UCSD-AML1 (cell line): ENCODE results near the gene CPD.
"Not testable (repeated sequence)": the region's sequence is repeated elsewhere in the genome, so short reads cannot be mapped to it uniquely, and the experiment has no call there.

ENCODE experiments used
- DNase-seq: peaks from one replicate; lab custom pipeline; 2025; ENCODE audit not compliant: unreplicated experiment; lab: John Stamatoyannopoulos, UW

CPD gene

DNA sequence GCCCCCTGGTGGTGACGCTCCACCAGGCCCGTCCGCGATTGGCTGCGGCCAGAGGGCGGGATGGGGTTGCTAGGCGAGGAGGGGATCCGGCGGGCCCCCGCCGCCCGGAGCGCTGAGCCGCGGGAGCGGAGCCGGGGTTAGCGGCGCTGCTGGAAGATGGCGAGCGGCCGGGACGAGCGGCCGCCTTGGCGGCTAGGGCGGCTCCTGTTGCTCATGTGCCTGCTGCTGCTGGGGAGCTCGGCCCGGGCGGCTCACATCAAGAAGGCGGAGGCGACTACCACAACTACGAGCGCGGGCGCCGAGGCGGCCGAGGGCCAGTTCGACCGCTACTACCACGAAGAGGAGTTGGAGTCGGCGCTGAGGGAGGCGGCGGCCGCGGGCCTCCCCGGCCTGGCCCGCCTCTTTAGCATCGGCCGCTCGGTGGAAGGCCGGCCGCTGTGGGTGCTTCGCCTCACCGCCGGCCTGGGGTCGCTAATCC lies at the start of gene CPD:
TSS of gene CPD (plus strand) at position 103 of the 478 bp plus-strand sequence. CDS start at position 157, 54 bp downstream.
- DNase-seq: peak; percentile 94

GRCh38 chr17:30332057-30332542 lies 46.6 kb upstream of the CPD start:
- no peak for DNase-seq

DNA sequence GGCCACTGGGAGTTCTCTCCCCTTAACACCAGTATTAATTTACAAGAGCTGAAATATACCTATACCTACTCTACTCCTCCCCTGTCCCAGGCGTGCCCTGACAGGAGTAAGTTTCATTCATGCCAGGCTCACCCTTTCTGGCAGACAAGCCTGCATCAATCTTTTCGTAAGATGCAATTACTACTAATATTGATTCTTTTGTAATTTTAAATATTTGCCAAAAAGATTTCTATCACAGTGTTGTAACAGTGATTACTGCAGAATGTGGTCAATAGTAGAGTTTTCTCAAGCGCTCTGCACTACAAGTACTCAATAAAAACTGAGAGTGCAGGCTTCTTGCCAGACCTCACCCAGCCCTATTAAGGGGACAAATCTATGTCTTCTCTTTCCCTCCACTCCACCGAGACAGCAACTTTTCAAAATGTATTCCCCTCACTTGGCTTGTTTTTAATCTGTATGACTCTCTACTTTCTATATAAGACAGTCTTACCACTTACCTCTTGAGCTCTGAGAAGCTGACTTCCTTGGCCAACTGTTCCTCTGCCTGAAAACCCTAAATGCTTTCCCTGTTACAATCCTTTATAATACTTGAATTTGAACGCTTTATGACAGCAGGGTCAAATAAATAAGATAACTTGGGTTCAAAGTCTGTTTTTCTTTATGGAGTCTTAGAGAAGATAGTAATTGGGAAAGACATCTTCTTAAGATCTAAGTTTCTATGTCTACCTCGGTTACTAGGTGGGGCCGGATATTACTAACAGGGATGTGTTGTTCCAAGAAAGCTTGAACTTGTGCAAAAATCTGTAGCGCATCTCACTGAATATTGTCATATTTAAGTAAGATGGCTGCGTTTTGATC lies 45.0 kb upstream of the CPD start, which contains the start of gene TMIGD1:
TSS of gene TMIGD1 (minus strand) at position 555 of the 858 bp plus-strand sequence. CDS start 1,924 bp downstream, outside the sequence.
- DNase-seq: no peak

DNA sequence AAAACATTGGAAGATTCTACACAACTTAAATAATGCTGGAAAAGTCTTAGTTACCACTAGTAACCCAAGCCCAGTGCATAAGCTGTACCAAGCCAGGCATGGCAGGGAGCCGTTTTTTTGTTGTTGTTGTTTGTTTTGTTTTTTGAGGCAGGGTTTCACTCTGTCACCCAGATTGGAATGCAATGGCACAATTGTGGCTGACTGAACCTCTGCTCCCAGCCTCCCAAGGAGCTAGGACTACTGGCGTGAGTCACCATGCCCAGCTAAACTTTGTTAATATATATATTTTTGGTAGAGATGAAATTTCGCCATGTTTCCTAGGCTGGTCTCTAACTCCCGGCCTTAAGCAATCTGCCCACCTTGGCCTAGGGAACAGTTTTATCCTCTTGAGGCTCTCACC lies 44.3 kb upstream of the CPD start:
- DNase-seq: no peak

DNA sequence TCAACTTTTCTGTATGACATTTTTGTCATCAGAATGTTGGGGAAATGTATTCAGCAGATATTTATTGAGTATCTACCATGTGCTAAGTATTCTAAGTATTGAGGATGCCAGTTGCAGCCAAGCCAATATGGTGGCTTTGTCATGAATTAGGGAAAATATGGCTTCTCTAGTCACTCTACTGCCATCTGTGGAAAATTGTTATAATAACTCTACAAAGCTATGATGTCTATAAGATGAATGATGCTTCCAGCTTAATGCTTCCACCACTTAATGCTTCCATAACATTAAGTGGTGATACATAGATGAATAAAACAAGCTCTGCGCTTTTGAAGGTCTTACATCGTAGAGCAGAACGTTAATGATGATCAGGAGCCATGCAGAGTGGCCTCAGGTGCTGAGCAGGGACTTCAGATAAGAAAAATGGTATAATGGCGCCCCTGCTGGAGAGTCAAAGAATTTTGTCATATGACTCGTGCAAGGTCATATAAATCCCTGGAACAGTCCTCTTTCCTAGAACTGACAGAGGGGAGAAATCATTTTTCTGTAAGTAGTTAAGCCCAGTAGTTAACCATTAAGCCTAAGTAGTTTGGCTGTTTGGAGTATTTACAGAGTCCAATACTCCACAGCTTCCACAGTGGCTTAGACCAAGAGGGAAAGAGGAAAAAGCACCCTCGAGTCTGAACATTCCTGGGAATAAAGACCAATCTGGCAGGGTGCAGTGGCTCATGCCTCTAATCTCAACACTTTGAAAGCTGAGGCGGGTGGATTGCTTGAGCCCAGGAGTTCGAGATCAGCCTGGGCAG lies 42.2 kb upstream of the CPD start:
- peak; percentile 13 for DNase-seq

DNA sequence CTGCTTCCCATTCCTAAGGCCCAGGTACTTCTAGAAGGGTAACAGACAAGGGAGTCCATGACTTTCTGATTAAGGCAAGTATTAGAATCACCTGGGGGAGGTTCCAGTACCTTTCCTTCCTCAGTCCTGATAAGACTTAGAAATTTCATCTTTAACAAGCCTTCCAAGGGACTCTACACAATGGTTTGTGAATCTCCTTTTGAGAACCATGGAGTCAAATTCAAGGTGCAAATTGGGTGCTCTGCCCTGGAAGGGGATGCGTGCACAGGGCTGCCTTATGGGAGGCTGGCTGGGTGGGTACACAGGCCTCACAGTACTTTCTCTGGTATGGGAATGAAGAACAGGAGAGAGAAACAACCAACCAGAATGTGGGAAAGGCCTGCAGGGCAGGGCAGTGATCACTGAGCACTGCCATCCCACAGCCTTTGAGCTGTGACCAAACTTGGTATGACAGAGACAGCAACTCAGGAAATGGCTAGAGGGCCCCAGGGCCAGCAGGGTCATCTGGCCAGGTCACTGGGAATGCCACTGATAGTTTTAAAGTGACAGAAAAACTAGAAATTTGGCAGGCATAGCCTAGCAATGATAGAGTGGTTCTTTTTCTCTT lies 41.2 kb upstream of the CPD start:
- DNase-seq: no peak

- DNase-seq: no peak
Measured at GRCh38 chr17:30339086-30339485, 39.6 kb upstream of the CPD start.

DNA sequence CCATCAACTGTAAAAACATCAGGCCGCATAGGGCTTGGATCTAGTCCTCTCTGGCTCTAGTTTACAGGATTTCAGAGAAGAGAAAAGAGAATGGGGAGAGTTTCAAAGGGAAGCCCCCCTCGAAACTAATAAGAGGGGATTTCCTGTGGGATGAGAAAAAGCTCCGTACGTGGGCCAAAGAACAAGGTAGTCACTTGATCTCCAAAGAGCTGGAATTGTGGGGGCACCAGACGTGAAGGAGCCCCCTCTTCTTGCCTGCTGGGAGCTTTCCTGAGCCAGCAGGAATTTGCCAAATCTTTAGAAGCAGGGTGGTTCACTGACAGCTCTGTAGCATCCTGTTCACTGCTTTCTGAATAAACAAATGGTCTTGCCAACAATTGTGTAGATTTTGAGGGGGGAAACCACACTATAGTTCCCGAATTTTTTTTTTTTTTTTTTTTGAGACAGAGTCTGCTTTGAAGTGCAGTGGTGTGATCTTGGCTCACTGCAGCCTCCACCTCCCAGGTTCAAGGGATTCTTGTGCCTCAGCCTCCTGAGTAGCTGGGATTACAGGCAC lies 37.8 kb upstream of the CPD start:
- no peak for DNase-seq

DNA sequence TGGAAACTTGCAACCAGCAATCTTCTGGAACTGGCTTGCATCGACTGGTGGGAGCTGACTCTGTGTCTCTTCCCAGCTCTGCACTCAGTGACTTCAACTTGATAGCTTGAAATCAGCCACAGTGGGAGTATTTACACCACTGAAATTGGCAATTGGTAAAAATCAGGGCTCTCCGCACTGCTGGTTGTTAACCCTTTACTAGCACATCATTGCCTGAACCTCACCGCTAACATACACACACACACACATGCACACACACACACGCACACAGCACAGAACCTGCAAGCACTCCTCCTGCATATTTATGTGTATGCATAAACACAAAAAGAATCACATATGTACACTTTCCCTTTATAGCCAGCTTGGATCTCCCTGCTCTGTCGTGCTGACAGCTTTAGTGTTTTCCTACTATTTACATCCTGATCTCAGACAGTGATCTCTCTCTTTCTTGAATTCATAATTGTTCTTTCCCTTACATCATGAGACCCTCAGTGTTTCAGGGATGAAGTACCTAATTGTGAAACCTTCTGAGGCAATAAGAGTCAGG lies 37.0 kb upstream of the CPD start:
- no peak for DNase-seq

DNA sequence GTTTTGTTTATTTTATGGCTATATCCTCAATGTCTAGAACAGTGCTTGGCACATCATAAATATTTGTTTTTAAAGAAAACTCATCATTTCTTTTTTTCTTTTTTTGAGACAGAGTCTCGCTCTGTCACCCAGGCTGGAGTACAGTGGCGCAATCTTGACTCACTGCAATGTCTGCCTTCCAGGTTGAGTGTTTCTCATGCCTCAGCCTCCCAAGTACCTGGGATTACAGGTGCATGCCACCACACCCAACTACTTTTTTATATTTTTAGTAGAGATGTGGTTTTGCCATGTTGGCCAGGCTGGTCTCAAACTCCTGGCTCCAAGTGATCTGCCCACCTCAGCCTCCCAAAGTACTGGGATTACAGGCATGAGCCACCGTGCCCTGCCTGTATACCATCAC lies 35.5 kb upstream of the CPD start:
- not testable (repeated sequence) for DNase-seq

DNA sequence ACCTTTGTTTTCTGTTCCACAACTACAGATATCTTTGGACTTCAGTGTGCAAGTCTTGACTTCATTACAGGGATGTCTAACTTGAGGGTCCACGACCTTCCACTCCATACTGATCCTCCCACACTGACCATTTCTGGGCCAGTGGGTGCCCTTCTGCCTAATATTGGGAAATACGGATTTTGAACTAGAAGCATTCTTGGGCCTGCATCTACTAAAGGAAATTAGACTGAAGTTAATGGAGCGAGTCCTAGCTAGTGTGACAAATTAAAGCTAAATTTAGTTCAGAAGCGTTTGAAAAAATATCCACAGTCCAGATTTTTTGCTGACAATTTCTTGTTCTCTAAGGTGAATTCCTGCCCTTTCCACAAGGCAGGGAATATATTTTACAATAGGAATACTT lies 34.9 kb upstream of the CPD start:
- DNase-seq: no peak

GRCh38 chr17:30344283-30345088 lies 34.2 kb upstream of the CPD start:
- DNase-seq: peak; percentile 33

DNA sequence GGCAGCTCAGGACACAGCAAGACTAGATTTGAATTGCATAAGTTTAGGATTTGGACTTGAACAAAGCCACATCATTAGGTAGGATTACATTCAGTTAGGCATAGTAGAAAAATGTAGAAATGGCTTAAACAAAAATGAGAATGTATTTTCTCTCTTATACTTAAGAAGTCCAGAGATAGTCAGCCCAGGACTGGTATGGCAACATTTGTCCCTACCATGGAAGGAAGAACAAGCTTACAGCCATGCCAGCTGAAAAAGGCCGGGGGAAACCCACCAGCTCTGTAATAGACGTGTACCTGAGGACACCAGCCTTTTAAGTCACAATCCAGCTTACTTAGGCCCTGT lies 33.7 kb upstream of the CPD start:
- no peak for DNase-seq

DNA sequence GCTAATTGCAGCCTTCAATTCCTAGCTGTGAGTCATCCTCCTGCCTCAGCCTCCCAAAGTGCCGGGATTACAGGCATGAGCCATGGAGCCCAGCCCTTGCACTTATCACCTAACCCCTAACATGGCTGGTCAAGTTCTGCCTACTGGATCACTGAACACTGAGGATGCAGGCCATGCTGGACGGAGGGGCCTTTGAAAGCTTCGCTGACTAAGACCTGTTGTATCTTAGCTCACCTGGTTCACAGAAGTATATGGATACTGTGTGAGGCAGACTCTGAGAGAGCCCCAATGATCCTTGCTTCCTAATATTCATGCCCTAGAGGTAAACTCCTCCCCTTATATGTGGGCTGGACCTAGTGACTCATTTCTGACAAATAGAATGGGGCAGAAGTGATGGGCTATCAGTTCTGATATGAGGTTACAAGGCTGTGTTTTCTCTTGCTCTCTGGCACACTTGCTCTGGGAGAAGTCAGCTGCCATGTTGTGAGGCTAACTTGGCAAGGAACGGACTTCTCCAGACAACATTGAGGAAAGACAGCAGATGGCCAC lies 33.1 kb upstream of the CPD start:
- DNase-seq: no peak

DNA sequence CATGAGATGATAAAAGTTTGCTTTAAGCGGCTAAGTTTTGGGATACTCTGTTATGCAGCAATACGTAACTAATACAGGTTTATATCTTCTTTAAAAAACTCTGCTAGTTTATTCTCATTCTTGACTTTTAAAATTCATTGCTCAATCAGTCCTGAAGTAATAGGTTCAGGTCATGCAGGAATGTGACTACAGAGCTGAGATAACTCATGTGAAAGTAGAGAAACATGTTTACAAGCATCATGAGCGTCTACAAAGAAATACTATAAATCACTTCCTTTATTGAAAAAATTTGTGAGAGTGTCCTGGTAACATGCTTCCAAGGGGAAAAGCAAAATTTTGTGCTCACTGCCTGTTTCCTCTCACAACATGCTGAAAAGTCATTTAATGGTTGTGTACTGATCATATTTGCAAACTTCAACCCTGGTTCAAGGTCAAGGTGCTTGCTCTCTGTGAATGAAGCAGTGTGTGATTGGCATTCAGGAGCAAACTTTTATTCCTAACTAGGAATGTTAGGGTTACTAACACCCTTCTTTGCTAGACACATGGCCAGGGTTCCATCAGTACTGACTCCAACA lies 32.4 kb upstream of the CPD start:
- no peak for DNase-seq

DNA sequence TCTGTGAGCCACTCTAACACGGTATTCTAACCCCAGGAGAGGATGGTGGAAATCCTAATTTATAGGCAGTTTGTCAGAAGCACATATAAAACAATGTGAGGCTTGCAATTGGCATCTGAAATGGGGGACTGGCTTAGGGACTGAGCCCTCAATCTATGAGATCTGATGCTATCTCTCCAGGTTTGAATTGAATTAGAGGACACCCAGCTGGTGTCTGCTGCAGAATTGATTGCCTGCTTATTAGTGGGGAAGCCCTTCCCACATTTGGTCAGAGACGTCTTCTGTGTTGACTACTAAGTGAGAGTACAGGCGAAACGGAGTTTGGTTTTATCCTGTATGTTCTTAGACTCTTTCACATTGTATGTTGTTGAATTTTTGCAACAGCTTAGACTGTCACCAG lies 31.2 kb upstream of the CPD start:
- DNase-seq: no peak

- DNase-seq: no peak
Measured at GRCh38 chr17:30349252-30349651, 29.5 kb upstream of the CPD start.

DNA sequence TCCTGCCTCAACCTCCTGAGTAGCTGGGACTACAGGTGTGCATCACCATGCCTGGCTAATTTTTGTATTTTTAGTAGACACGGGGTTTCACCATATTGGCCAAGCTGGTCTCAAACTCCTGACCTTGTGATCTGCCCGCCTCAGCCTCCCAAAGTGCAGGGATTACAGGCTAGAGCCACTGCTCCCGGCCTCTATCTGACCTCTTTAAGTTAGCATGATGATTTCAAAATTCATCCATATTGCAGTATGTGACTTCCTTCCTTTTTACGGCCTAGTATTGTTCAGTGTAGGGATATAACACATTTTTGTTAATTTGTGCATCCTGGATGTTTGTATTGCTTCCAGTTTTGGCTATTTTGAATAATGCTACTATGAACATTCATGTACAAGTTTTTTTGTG lies 27.5 kb upstream of the CPD start:
- DNase-seq: not testable (repeated sequence)

- DNase-seq: no peak
Measured at GRCh38 chr17:30351735-30352134, 27.0 kb upstream of the CPD start.
